DND-41 (cell line): ENCODE data around the gene PINLYP.

Experiments
- ATAC-seq: fragments of 200-7000 bp; cut with Tn5 transposase; 3 replicates; pipeline ENCODE4 v1.9.1; 2021; ENCODE audit warnings: low read depth; ENCODE audit not compliant: insufficient read depth
- DNase-seq: peaks from one replicate; pipeline ENCODE4 v3.0.0-alpha.2; 2020
- H2AFZ ChIP-seq: 2 replicates; pipeline ENCODE4 v1.6.0; 2012; ENCODE audit warnings: low read depth, low read length
- H3K27ac ChIP-seq: 2 replicates; pipeline ENCODE4 v1.5.1; 2012; ENCODE audit warnings: low read length, inconsistent platforms
- H3K27me3 ChIP-seq: fragments of 200-600 bp; sonication (generic); 2 replicates; pipeline ENCODE4 v1.6.0; 2012; ENCODE audit warnings: low read length, mild to moderate bottlenecking, inconsistent platforms; ENCODE audit not compliant: insufficient read depth, poor library complexity
- H3K36me3 ChIP-seq: 2 replicates; pipeline ENCODE4 v1.5.1; 2012; ENCODE audit warnings: low read length, inconsistent platforms; ENCODE audit not compliant: insufficient read depth
- H3K4me1 ChIP-seq: 2 replicates; pipeline ENCODE4 v1.5.1; 2012; ENCODE audit warnings: mild to moderate bottlenecking, low read length; ENCODE audit not compliant: insufficient read depth
- H3K4me2 ChIP-seq: 2 replicates; pipeline ENCODE4 v1.6.0; 2012; ENCODE audit warnings: mild to moderate bottlenecking, moderate library complexity, low read length, inconsistent platforms; ENCODE audit not compliant: insufficient read depth
- H3K4me3 ChIP-seq, 2 experiments: fragments of 200-600 bp in 1 of 2; shearing (Covaris generic) in 1 of 2; 2 replicates each; pipeline ENCODE4 v1.5.1; 2012 to 2016; ENCODE audit warnings: inconsistent platforms in 2 of 2, low read length in 2 of 2, mild to moderate bottlenecking in 2 of 2, low read depth in 1 of 2, moderate library complexity in 1 of 2
- H3K79me2 ChIP-seq: 2 replicates; pipeline ENCODE4 v1.6.0; 2012; ENCODE audit warnings: low read length, inconsistent platforms; ENCODE audit not compliant: insufficient read depth
- H3K9ac ChIP-seq: 2 replicates; pipeline ENCODE4 v1.6.0; 2012; ENCODE audit warnings: low read depth, mild to moderate bottlenecking, inconsistent platforms, low read length, moderate library complexity
- H3K9me3 ChIP-seq: 2 replicates; pipeline ENCODE4 v1.5.1; 2012; ENCODE audit warnings: low read length, moderate library complexity, mild to moderate bottlenecking, inconsistent platforms; ENCODE audit not compliant: insufficient read depth, severe bottlenecking
- H4K20me1 ChIP-seq: 2 replicates; pipeline ENCODE4 v1.6.0; 2012; ENCODE audit warnings: low read length; ENCODE audit not compliant: insufficient read depth
- CTCF ChIP-seq: IDR thresholded peaks from 2 replicates; pipeline ENCODE4 v1.5.1; 2012; ENCODE audit warnings: borderline replicate concordance, low read length, moderate library complexity, mild to moderate bottlenecking; ENCODE audit not compliant: poor library complexity, severe bottlenecking; ENCODE audit errors: extremely low read depth
- EZH2 ChIP-seq: IDR thresholded peaks from 3 replicates; pipeline ENCODE4 v1.6.1; 2012; ENCODE audit warnings: borderline replicate concordance, low read depth, mild to moderate bottlenecking, moderate library complexity, low read length, inconsistent platforms; ENCODE audit not compliant: severe bottlenecking

PINLYP gene

DNA sequence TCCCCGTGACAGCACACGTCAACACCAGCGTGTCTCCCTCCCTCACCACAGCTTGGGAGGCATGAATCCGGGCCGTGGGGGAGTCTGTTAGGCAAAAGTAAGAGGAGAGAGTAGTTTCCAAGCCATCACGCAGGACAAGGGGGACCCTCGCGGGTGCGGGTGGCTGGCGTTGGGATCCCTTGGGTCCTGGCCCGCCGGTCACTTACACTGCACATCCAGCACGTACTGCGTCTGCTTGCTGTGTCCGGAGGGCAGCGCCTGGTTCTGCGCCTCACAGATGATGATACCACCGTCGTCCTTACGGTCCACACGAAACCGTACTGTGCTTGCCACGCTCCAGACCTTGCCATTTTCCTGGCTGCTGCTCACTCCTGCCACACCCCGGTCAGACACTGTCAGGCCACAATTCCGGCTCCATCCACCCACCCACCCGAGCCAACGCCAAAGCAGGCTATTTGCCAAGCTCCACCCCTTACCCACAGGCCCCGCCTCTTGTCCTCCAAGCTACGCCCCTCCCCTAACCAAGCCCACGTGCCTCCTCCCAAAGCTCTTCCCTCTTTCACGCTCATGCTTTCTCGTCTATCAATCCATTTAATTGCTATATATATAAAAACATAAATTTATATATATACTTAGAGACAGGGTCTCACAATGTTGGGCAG, 50.4 kb downstream of the PINLYP start:
- TF ChIP-seq EZH2: no peak
- no peak for TF ChIP-seq CTCF
- H3K79me2 ChIP-seq: no peaks in the 10 kb centered on the region
- H3K27me3 ChIP-seq: no peaks in the 10 kb centered on the region
- H3K4me2 ChIP-seq: no peak overlapping the region
- ATAC-seq (peak; percentile 39; the same call in 1 of the 3 replicates), DNase-seq (peak; percentile 26)
- H3K9me3 ChIP-seq: no peaks in the 10 kb centered on the region
- H3K36me3 ChIP-seq: no peaks in the 10 kb centered on the region
- H3K9ac ChIP-seq: no peak overlapping the region
- no peak overlapping the region for H3K4me3 ChIP-seq
- no peaks in the 10 kb centered on the region for H3K4me1 ChIP-seq
- no peaks in the 10 kb centered on the region for H4K20me1 ChIP-seq
- H3K27ac ChIP-seq: no peak overlapping the region
- no peak overlapping the region for H2AFZ ChIP-seq

- no peaks in the 10 kb centered on the region for H4K20me1 ChIP-seq
- H2AFZ ChIP-seq: no peak overlapping the region
- no peak overlapping the region for H3K27ac ChIP-seq
- H3K36me3 ChIP-seq: no peaks in the 10 kb centered on the region
- no peak overlapping the region for H3K9ac ChIP-seq
- H3K9me3 ChIP-seq: no peaks in the 10 kb centered on the region
- no peak for TF ChIP-seq CTCF
- no peaks in the 10 kb centered on the region for H3K27me3 ChIP-seq
- H3K4me3 ChIP-seq: no peak overlapping the region
- no peak for ATAC-seq
- DNase-seq: no peak
- H3K79me2 ChIP-seq: no peaks in the 10 kb centered on the region
- no peak overlapping the region for H3K4me2 ChIP-seq
- no peaks in the 10 kb centered on the region for H3K4me1 ChIP-seq
These were observed 51.2 kb downstream of the PINLYP start for GRCh38 chr19:43626838-43627237.

GRCh38 chr19:43628646-43629326, 53.2 kb downstream of the PINLYP start:
- Histone ChIP-seq H3K27ac (no peak overlapping the region), H3K4me2 (no peak overlapping the region), H4K20me1 (no peaks in the 10 kb centered on the region), H3K4me1 (no peaks in the 10 kb centered on the region), H3K79me2 (no peaks in the 10 kb centered on the region), H3K36me3 (no peaks in the 10 kb centered on the region), H3K9me3 (no peaks in the 10 kb centered on the region), H3K9ac (no peak overlapping the region), H2AFZ (no peak overlapping the region), H3K4me3 (no peak overlapping the region), H3K27me3 (no peaks in the 10 kb centered on the region)
- no peak for TF ChIP-seq EZH2
- no peak for TF ChIP-seq CTCF
- ATAC-seq (no peak), DNase-seq (no peak)
